Gastrocnemius medialis (tissue), 4 donors: ENCODE measurements around the gene SUPT3H.

Source experiments
- POLR2A ChIP-seq, 2 donors: fragments of 450-650 bp; IDR thresholded peaks; one replicate each; pipeline ENCODE4 v1.6.1; 2017; ENCODE audit warnings: antibody characterized with exemption in 2 of 2, mild to moderate bottlenecking in 2 of 2, moderate library complexity in 2 of 2
- TF ChIP-seq, protein P1 (sequence below), 5 experiments: fragments of 450-650 bp in 3 of 5; fragments of 200-600 bp in 2 of 5; sonication (generic) in 2 of 5; IDR thresholded peaks in 4 of 5; conservative IDR thresholded peaks in 1 of 5; 1 replicate in 4 of 5; 2 replicates in 1 of 5; pipeline ENCODE4 v1.5.1; 2016 to 2019; ENCODE audit warnings: antibody characterized with exemption in 5 of 5, mild to moderate bottlenecking in 3 of 5, moderate library complexity in 3 of 5

DNA sequence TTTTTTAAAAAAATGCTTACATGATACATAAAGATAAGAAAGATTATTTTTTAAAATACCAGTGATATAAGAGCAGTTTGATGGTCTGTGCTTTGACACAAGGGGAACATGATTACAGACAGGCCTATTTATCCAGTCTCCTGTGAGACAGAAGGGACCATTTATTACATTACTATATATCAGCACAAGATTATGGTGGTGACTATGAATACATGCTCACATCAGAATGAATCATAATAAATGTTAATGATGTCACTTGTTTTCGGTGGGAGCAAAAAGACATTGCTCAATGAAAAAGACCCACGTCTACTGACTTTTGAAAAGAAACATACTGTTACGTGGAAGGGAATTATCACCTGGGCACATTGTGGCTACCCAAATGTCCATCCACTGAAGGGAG lies 535.1 kb downstream of the SUPT3H start:
- TF ChIP-seq, protein P1, sequence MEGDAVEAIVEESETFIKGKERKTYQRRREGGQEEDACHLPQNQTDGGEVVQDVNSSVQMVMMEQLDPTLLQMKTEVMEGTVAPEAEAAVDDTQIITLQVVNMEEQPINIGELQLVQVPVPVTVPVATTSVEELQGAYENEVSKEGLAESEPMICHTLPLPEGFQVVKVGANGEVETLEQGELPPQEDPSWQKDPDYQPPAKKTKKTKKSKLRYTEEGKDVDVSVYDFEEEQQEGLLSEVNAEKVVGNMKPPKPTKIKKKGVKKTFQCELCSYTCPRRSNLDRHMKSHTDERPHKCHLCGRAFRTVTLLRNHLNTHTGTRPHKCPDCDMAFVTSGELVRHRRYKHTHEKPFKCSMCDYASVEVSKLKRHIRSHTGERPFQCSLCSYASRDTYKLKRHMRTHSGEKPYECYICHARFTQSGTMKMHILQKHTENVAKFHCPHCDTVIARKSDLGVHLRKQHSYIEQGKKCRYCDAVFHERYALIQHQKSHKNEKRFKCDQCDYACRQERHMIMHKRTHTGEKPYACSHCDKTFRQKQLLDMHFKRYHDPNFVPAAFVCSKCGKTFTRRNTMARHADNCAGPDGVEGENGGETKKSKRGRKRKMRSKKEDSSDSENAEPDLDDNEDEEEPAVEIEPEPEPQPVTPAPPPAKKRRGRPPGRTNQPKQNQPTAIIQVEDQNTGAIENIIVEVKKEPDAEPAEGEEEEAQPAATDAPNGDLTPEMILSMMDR (IDR thresholded peaks at IDR 0.05 in 4 of 5, conservative IDR thresholded peaks at IDR 0.05 in 1 of 5) = no peak
- no peak for TF ChIP-seq POLR2A (IDR thresholded peaks at IDR 0.05)
